ENCODE measurements around the gene PUS10.
"Not testable (repeated sequence)": the region's sequence is repeated elsewhere in the genome, so short reads cannot be mapped to it uniquely, and the experiment has no call there.

PUS10 gene

GRCh38 chr2:61009355-61009754, 8.7 kb downstream of the PUS10 start:
- no peak for DNase-seq

GRCh38 chr2:61006486-61007105, 11.5 kb downstream of the PUS10 start:
- no peak for DNase-seq

GRCh38 chr2:61005736-61006135, 12.3 kb downstream of the PUS10 start:
- DNase-seq: no peak

GRCh38 chr2:60998628-60999545, 19.2 kb downstream of the PUS10 start:
- peak; percentile 49 for DNase-seq

GRCh38 chr2:60994131-60994530, 23.9 kb downstream of the PUS10 start:
- DNase-seq: no peak

- no peak for DNase-seq
These were observed 25.1 kb downstream of the PUS10 start for GRCh38 chr2:60992985-60993392.

- no peak for DNase-seq
These were observed 26.4 kb downstream of the PUS10 start for GRCh38 chr2:60991644-60992043.

GRCh38 chr2:60989259-60989658, 28.8 kb downstream of the PUS10 start:
- DNase-seq: no peak

GRCh38 chr2:60987656-60988055, 30.4 kb downstream of the PUS10 start:
- not testable (repeated sequence) for DNase-seq

- DNase-seq: no peak
These were observed 31.0 kb downstream of the PUS10 start for GRCh38 chr2:60987041-60987440.

GRCh38 chr2:60984720-60985119, 33.3 kb downstream of the PUS10 start:
- DNase-seq: no peak

- not testable (repeated sequence) for DNase-seq
These were observed 36.0 kb downstream of the PUS10 start for GRCh38 chr2:60982066-60982465.

- DNase-seq: no peak
These were observed 37.8 kb downstream of the PUS10 start for GRCh38 chr2:60980071-60980815.

- DNase-seq: no peak
These were observed 38.8 kb downstream of the PUS10 start for GRCh38 chr2:60979231-60979630.

GRCh38 chr2:60977562-60977895, 40.5 kb downstream of the PUS10 start:
- no peak for DNase-seq

GRCh38 chr2:60976875-60977561, 41.0 kb downstream of the PUS10 start:
- DNase-seq: no peak

- no peak for DNase-seq
These were observed 41.7 kb downstream of the PUS10 start for GRCh38 chr2:60976256-60976850.

GRCh38 chr2:60974652-60975051, 43.4 kb downstream of the PUS10 start:
- DNase-seq: no peak

- DNase-seq: no peak
These were observed 44.4 kb downstream of the PUS10 start for GRCh38 chr2:60973705-60974104.

GRCh38 chr2:60972889-60973656, 45.0 kb downstream of the PUS10 start:
- DNase-seq: no peak

- DNase-seq: no peak
These were observed 51.3 kb downstream of the PUS10 start for GRCh38 chr2:60966507-60967405.
